SH-SY5Y (cell line): ENCODE data around the gene RAP1GAP2.

Experiments
- GATA2 ChIP-seq: IDR thresholded peaks from 2 replicates; pipeline ENCODE4 v1.6.1; 2011; ENCODE audit warnings: mild to moderate bottlenecking, low read depth, low read length
- GATA3 ChIP-seq: IDR thresholded peaks from 2 replicates; pipeline ENCODE4 v1.6.1; 2011; ENCODE audit warnings: low read depth, mild to moderate bottlenecking, low read length, moderate library complexity

- TF ChIP-seq GATA3 (no peak), GATA2 (no peak)
Measured at GRCh38 chr17:2797637-2798036, 1.4 kb downstream of the RAP1GAP2 start.
